Parathyroid adenoma (tissue), 2 donors: ENCODE measurements around the gene TRMT61A.

Experiments
- H2AFZ ChIP-seq: fragments of 300-600 bp; sonication (generic); one replicate; pipeline ENCODE4 v1.7.0; 2017; ENCODE audit warnings: antibody characterized with exemption, mild to moderate bottlenecking
- H3K27ac ChIP-seq: fragments of 300-600 bp; sonication (generic); one replicate; pipeline ENCODE4 v1.7.0; 2017
- H3K27me3 ChIP-seq: fragments of 300-600 bp; sonication (generic); one replicate; pipeline ENCODE4 v1.7.0; 2017; ENCODE audit warnings: low read length; ENCODE audit not compliant: control insufficient read depth, insufficient read depth
- H3K36me3 ChIP-seq: fragments of 300-600 bp; sonication (generic); one replicate; pipeline ENCODE4 v1.7.0; 2017; ENCODE audit warnings: low read length; ENCODE audit not compliant: control insufficient read depth, insufficient read depth
- H3K4me1 ChIP-seq: fragments of 300-600 bp; sonication (generic); one replicate; pipeline ENCODE4 v1.7.0; 2017; ENCODE audit warnings: control low read depth
- H3K4me2 ChIP-seq: fragments of 300-600 bp; sonication (generic); one replicate; pipeline ENCODE4 v1.7.0; 2017; ENCODE audit warnings: low read length
- H3K4me3 ChIP-seq: fragments of 300-600 bp; sonication (generic); one replicate; pipeline ENCODE4 v1.7.0; 2017; ENCODE audit warnings: low read depth, low read length
- H3K79me2 ChIP-seq: fragments of 300-600 bp; sonication (generic); one replicate; pipeline ENCODE4 v1.7.0; 2017; ENCODE audit warnings: control low read depth
- H3K9ac ChIP-seq: fragments of 300-600 bp; sonication (generic); one replicate; pipeline ENCODE4 v1.7.0; 2017; ENCODE audit warnings: mild to moderate bottlenecking
- H3K9me3 ChIP-seq: fragments of 300-600 bp; sonication (generic); one replicate; pipeline ENCODE4 v1.7.0; 2017; ENCODE audit warnings: low read length; ENCODE audit not compliant: control insufficient read depth
- TF ChIP-seq, protein P1 (sequence below): fragments of 300-600 bp; sonication (generic); IDR thresholded peaks from one replicate; pipeline ENCODE4 v1.7.0; 2017; ENCODE audit warnings: antibody characterized with exemption, mild to moderate bottlenecking
- donor health status: primary hyperparathyroidism.

Gene TRMT61A

DNA sequence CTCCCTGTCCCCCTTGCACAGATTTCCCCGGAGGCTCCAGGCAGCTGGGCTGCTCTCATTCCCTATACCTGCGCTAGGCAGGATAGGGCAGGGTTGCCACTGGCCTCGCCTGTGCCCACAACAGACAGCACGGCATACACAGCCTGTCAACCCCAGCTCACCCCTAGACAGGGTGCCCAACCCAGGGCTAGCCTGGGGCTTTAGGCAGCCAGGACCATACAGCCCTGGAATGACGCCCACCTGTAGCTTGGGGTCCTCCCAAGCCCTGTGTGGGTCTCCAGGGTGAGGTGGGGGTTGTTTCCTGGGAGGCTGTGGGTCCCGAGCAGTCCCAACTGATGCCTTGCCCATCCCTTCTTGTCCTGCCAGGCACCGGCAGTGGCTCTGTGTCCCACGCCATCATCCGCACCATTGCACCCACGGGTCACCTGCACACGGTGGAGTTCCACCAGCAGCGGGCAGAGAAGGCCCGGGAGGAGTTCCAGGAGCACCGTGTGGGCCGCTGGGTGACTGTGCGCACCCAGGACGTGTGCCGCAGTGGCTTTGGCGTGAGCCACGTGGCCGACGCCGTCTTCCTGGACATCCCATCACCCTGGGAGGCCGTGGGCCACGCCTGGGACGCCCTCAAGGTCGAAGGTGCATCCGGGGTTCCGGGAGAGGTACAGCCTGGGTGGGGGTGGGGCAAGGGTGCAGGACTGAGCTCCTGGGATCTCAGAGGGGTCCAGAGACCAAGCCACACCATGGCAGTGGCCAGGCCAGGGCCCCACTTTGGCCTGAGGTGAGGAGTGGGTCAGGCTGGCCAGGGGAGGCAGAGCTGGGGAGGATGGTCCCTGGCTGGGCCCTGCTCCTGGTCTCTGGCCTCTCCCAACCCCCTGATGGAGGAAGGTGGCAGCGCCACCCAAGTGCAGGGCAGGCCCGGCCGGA lies 3.5 kb downstream of the TRMT61A start:
- Histone ChIP-seq H3K27ac (no peak overlapping the region), H3K36me3 (no peaks in the 10 kb centered on the region), H3K4me1 (peaks cover 8% of the 10 kb centered on the region), H3K9me3 (no peaks in the 10 kb centered on the region), H2AFZ (no peak overlapping the region), H3K27me3 (no peaks in the 10 kb centered on the region), H3K79me2 (peaks cover 10% of the 10 kb centered on the region), H3K9ac (no peak overlapping the region), H3K4me3 (no peak overlapping the region), H3K4me2 (no peak overlapping the region)
- TF ChIP-seq, protein P1, sequence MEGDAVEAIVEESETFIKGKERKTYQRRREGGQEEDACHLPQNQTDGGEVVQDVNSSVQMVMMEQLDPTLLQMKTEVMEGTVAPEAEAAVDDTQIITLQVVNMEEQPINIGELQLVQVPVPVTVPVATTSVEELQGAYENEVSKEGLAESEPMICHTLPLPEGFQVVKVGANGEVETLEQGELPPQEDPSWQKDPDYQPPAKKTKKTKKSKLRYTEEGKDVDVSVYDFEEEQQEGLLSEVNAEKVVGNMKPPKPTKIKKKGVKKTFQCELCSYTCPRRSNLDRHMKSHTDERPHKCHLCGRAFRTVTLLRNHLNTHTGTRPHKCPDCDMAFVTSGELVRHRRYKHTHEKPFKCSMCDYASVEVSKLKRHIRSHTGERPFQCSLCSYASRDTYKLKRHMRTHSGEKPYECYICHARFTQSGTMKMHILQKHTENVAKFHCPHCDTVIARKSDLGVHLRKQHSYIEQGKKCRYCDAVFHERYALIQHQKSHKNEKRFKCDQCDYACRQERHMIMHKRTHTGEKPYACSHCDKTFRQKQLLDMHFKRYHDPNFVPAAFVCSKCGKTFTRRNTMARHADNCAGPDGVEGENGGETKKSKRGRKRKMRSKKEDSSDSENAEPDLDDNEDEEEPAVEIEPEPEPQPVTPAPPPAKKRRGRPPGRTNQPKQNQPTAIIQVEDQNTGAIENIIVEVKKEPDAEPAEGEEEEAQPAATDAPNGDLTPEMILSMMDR, result no peak

DNA sequence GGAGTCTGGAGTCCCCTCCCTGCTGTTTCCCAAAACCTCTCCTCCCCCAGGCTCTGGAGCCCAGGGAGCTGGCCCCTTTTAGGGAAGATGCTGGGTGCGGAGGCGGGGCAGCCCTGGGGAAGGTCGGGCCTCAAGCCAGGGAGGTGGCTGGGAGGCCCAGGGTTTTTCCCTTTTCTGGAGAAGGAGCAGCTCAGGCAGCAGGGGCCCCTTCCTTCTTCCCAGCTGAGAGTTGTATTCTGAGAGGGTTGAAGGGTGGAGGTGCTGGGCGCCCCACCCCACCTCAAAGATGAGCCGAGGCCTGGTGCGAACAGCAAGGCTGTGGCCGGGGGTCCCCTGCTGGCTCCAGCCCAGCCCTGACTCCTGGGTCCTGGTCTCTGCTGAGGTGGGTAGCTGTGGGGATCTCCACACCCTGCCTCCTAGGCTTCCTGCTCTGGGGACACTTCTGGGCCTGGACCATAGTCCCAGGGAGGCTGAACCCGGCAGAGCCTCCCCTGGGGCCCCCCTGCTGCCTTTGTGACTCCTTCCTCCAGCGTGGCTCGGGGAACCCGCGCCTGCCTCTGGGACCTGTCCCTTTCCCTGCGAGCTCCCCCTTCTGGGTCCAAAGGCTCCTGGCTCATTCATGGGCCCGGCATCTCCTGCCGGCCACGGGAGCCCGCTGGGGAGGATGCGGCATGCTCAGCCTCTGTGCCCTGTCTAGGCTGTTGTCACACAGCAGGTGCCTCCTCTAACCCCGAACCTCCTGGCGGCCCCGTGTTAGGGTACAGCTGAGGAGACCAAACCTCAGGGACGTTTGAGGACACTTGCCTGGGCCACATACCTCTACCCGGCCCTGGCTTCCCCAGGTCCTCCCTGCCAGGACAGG lies 4.4 kb downstream of the TRMT61A start:
- no peak overlapping the region for H3K4me3 ChIP-seq
- H3K9ac ChIP-seq, result no peak overlapping the region
- no peak overlapping the region for H3K27ac ChIP-seq
- H3K4me2 ChIP-seq, result no peak overlapping the region
- H3K79me2 ChIP-seq, result peaks cover 6% of the 10 kb centered on the region
- H3K36me3 ChIP-seq, result no peaks in the 10 kb centered on the region
- H3K9me3 ChIP-seq, result no peaks in the 10 kb centered on the region
- no peak overlapping the region for H2AFZ ChIP-seq
- TF ChIP-seq, protein P1, result no peak
- H3K27me3 ChIP-seq, result no peaks in the 10 kb centered on the region
- peaks cover 3% of the 10 kb centered on the region for H3K4me1 ChIP-seq

DNA sequence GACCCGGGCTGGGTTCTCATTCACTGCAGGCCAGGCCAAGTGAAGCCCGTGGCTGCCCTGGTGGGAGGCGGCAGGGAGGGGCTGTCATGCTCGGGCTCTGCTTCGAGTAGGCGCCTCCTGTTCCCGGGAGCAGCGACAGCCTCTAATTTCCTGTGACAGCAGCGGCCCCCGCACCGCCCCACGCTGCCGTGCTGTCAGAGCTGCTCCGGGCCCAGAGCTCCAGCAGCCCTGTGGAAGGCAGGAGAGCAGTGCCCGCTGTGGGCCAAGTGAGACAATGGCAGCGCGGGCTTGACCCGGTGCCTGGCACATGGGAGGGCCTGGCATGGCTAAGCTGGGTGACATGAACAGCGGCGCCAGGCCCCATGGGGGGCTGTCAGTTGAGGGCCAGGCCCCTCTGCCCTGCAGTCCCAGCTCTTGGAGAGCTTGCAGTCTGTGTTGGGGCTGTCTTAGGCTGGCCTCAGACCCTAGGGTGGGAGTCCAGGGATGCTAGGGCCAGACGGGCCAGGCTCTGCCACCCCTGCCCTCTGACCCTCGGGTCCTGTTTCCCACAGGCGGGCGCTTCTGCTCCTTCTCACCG lies 5.1 kb downstream of the TRMT61A start:
- H3K36me3 ChIP-seq, result no peaks in the 10 kb centered on the region
- no peak overlapping the region for H3K27ac ChIP-seq
- no peak overlapping the region for H3K9ac ChIP-seq

DNA sequence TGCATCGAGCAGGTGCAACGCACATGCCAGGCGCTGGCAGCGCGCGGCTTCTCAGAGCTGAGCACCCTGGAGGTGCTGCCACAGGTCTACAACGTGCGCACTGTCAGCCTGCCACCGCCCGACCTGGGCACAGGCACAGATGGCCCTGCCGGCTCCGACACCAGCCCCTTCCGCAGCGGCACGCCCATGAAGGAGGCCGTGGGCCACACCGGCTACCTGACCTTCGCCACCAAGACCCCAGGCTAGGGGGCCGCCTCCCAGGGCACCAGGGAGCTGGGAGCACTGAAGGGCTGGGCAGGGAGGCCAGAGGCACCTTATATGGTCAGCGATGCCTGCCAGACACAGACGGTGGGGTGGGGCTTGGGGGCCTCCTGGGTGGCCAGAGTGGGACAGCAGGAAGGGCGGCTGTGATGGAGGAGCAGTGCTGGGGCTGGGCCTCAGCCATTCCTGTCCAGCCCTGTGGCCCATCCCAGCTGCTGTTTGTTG lies 5.6 kb downstream of the TRMT61A start:
- H3K79me2 ChIP-seq, result no peaks in the 10 kb centered on the region
- H3K36me3 ChIP-seq, result no peaks in the 10 kb centered on the region
- TF ChIP-seq, protein P1, result no peak
- H3K9ac ChIP-seq, result no peak overlapping the region
- H3K4me2 ChIP-seq, result no peak overlapping the region
- peaks cover 12% of the 10 kb centered on the region for H3K4me1 ChIP-seq
- no peak overlapping the region for H3K27ac ChIP-seq
- H2AFZ ChIP-seq, result no peak overlapping the region
- no peak overlapping the region for H3K4me3 ChIP-seq
- no peaks in the 10 kb centered on the region for H3K9me3 ChIP-seq
- no peaks in the 10 kb centered on the region for H3K27me3 ChIP-seq

More for the DNA sequence above, 5.1 kb downstream of the TRMT61A start:
- peaks cover 10% of the 10 kb centered on the region for H3K4me1 ChIP-seq
- H3K4me3 ChIP-seq, result no peak overlapping the region
- TF ChIP-seq, protein P1, result no peak
- H3K4me2 ChIP-seq, result no peak overlapping the region
- peaks cover 3% of the 10 kb centered on the region for H3K79me2 ChIP-seq
- H3K27me3 ChIP-seq, result no peaks in the 10 kb centered on the region
- H3K9me3 ChIP-seq, result no peaks in the 10 kb centered on the region
- H2AFZ ChIP-seq, result no peak overlapping the region
